GM19468 (cell line): Measurements from ENCODE around the gene GLYR1.

Experiments used
- ATAC-seq: cut with Tn5 transposase; IDR thresholded peaks from one replicate; pipeline ENCODE4 v1.9.1; 2021; ENCODE audit warnings: mild to moderate bottlenecking, moderate library complexity, moderate number of reproducible peaks; ENCODE audit not compliant: unreplicated experiment; ENCODE audit errors: extremely low read depth

The GLYR1 gene

DNA sequence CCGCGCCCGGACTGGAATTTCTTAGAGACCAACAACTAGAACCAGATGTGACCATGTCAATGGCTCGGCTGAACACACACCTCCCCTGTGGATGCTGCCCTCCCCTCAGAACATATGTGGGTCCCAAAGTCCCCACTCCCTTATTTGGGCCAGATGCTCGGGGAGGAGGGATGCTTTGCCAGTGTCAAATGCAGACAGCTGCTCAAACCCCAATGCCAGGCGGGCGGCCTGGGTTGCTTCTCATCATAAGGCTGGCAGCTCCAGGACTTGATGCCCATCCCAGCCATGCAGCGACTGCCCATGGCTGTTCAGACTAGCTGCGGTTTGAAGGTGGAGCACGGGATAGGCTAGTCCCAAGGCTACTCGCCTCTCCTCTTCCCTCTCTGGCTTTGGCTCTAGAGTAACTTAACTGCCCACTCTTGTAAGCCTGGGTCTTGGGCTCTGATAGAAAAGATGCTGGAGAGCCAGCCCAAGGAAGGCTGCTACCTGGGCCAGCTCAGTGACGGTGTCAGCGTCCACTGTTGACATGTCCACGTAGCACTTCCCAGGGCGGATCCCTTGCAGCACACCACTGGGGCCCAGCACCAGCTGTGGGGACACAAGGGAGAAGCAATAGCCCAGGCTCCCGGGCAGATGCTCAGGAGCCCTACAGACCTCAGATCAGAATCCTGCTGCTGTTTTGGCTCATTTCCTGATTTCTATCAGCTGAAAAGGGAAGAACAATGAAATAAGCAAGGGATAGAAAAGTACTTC is 33.7 kb downstream of the GLYR1 start:
- no peak for ATAC-seq

DNA sequence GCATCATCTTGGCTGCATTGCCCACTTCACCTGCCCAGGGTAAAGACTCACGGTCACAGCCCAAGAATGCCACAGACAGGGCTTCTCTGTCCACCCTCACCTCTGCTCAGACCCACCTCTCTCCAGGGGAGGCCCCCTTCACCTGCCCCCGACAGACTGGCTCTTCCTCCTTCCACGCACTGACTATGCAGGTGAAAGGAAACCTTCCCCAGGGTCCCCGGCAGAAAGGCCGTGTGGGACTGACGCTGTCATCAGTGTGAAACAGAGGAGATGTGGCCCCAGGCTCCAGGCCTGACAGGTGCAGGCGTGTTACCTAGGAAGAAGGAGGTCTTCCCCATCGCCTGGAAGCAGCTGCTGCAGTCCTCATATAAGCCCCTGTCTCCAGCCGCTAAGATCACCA is 35.3 kb downstream of the GLYR1 start:
- no peak for ATAC-seq

DNA sequence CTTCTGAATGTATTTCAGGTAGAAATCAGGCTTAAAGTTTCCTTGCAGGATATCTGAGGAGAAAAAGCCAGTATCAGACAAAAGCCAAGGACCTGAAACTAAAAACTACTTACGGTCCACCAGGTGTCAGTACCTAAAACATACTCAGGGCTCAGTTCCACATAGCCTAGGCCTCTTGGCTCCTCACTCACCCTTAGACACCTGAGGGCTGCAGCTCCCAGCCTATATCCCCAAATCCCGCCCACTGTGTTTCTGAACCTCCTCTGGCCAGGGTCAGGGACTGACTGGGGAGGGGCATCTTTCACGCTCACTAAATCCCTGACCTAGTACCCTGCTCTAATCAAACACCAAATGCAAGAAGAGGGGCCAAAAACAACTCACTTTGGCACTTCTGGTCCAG is 35.8 kb downstream of the GLYR1 start:
- ATAC-seq, result no peak

GRCh38 chr16:4806280-4806679 is 40.8 kb downstream of the GLYR1 start:
- ATAC-seq, result no peak

DNA sequence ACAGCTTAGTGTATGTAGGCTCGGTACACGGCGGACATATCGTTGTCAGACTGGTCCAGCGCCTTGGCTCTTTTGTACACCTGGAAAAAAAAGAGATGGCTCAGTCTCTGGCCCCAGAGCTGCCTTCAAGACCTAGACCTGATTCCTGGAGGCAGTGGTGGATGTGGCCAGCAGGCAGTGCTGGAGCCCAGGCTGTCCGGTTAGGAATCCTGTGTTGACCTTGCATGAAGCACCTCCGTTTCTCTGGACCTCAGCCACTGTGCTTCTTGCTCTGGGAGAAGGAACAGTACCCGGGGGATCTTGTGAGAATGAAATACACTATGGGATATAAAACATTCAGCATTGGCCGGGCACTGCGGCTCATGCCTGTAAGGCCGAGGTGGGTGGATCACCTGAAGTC is 41.9 kb downstream of the GLYR1 start:
- no peak for ATAC-seq

DNA sequence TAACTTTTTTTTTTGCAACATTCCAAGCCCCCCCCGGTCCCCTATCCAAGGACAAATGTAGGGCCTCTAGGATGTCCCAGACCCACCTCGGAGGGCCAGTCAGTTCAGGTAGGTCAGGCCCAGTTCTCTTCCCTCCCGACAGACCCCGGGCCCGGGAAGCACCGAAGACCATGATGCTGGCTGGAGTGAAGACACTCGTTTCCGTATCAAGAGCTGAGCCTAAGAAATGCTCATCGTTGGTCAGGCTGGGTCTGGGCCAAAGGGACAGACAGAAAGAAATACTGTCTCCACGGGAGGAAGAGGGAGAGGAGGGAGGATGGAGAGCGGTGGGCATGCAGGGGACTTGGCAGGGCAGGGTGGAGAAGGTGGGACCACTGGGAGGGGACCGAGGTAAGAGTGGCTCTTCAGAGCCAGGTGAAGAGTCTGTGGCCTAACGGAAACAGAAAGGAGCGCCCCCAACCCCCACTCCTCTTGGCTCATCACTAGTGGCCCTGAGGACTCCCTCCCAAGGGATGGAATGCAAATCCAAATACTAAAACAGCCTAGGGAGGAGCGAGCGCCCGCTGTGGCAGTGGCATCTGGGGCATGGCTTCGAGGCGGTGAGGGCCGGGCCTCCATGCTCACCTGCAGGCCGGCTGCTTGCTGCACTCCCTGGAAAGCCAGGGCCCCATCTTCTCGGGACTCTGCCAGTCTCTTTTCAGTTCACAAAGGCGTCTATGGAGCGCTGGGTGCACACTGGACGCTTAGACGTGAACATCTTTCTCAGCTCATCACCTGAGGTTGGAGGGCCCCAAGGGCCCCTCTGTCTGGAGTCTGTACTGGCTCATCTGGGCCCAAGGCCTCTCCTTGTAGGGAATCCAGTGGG is 43.0 kb downstream of the GLYR1 start:
- ATAC-seq, result no peak

- ATAC-seq, result no peak
These were observed 43.7 kb downstream of the GLYR1 start for GRCh38 chr16:4803401-4803844.

- ATAC-seq, result peak; percentile 76
These were observed 44.3 kb downstream of the GLYR1 start for GRCh38 chr16:4802659-4803287.

DNA sequence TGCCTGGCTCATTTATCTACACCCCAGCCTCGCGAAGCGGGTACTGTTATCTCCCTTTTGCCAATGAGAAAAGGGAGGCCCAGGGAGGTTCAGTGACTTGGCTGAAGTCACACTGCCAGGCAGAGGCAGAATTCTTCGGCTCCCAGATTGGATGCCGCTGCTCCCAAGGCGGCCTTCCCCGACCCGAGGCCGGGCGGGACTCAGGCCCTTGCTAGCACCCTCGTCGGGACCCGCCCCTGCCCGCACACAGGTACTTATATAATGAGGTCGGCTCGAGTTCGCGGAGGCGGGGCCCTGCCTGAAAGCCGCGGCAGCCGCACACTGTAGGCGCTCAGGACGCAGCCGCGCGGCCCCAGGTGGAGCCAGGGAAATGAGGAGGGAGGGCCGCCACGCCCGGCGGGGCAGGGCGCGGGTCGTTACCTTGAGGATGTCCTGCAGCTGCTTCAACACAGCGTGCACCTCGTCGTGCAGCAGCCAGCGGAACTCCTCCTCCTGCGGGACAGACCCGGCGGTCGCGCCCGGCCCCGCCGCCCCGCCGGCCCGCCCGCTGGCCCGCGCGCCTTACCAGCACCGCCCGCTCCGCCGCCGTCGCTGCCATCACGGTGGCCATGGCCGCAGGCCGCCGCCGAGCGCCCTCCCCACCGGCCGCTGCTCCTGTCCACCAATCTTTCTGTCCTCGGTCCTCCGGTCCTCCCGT is 45.0 kb downstream of the GLYR1 start, which contains the start of gene ROGDI:
ROGDI (minus strand) TSS at position 672 of the 697 bp plus-strand sequence; CDS start at position 610, 62 bp downstream.
- ATAC-seq, result peak; percentile 47

- no peak for ATAC-seq
These were observed 45.8 kb downstream of the GLYR1 start for GRCh38 chr16:4801051-4801961.

DNA sequence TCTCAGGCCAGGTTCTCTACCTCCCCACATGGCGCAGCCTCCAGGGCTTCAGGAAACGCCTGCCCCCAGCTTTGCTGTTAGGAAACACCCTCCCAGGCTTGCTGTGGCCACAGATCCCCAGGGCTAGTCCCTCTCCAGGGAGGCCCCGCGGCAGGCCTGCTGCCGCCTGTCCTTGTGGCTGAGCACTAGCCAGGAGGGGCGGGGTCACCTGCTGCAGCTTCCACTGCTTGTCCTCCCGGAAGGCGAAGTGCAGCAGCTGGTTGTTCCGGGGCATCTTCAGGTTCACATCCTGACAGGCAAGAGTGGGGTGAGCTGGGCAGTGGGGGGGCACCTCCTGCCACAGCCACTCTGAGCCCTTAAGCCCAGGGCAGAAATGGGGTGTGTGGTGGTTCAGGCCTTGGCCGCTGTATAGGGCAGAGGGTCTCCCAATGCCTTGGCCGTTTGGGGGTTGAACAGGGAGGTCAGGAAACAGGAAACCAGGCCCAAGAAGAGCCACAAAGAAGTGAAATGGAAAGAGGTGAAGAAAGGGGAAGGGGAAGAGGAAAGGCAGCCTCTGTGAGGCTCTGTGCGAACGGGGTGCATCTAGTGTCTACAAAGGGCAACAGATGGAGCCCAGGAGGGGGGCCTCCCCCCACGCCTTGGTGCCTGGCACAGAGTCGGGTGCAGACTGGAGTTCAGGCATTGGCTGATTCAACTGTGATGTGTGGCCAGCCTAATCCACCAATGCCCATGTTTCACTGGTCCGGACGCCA is 46.6 kb downstream of the GLYR1 start:
- no peak for ATAC-seq

- no peak for ATAC-seq
These were observed 47.8 kb downstream of the GLYR1 start for GRCh38 chr16:4799171-4799855.

DNA sequence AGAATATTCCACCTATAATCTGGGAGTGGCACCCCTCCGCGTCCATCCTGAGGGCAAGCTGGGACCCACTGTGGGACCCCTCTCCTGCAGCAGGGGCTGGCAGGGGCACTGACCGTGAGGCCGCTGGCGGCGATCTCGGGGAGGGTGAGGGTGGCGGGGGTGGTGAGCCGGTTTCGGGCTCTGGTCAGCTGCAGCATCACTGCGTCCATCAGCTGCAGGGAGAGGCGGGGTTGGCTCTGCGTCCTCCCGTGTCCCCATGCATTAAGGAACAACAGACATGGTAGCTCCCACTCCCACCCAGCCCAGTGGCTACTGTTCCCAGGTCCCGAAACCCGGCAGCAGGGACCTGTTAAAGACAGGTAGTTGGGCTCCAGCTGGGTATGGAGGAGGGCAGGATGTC is 48.6 kb downstream of the GLYR1 start:
- no peak for ATAC-seq

- ATAC-seq, result no peak
These were observed 49.3 kb downstream of the GLYR1 start for GRCh38 chr16:4797805-4798252.

- ATAC-seq, result no peak
These were observed 49.9 kb downstream of the GLYR1 start for GRCh38 chr16:4796982-4797804.

- no peak for ATAC-seq
These were observed 51.1 kb downstream of the GLYR1 start for GRCh38 chr16:4795828-4796572.
